Renal cortex interstitium (tissue), 11 donors: ENCODE measurements around the gene WDR48. TPM values are rescaled to one million over a fixed set of nuclear protein-coding genes. Genes with fewer than 3 reads are reported as not detected.

ENCODE experiments used
- DNase-seq, 11 donors: peaks; one replicate each; pipeline ENCODE4 v3.0.0-alpha.2; 2013; ENCODE audit warnings: low read depth in 9 of 11, low spot score in 4 of 11; ENCODE audit errors: extremely low read depth in 1 of 11
- polyA plus RNA-seq, 3 donors: library from polyadenylated mRNA; unstranded; fragments of 120-200 nt; gene quantifications; one replicate each; pipeline ENCODE4 v1.2.1, GENCODE V29; 2013; ENCODE audit not compliant: insufficient read length in 3 of 3

WDR48 gene
- polyA plus RNA-seq, 3 donors = 82.4 to 104 (median 90.7) TPM

GRCh38 chr3:39130693-39131265, 79.0 kb downstream of the WDR48 start:
- DNase-seq = no peak

DNA sequence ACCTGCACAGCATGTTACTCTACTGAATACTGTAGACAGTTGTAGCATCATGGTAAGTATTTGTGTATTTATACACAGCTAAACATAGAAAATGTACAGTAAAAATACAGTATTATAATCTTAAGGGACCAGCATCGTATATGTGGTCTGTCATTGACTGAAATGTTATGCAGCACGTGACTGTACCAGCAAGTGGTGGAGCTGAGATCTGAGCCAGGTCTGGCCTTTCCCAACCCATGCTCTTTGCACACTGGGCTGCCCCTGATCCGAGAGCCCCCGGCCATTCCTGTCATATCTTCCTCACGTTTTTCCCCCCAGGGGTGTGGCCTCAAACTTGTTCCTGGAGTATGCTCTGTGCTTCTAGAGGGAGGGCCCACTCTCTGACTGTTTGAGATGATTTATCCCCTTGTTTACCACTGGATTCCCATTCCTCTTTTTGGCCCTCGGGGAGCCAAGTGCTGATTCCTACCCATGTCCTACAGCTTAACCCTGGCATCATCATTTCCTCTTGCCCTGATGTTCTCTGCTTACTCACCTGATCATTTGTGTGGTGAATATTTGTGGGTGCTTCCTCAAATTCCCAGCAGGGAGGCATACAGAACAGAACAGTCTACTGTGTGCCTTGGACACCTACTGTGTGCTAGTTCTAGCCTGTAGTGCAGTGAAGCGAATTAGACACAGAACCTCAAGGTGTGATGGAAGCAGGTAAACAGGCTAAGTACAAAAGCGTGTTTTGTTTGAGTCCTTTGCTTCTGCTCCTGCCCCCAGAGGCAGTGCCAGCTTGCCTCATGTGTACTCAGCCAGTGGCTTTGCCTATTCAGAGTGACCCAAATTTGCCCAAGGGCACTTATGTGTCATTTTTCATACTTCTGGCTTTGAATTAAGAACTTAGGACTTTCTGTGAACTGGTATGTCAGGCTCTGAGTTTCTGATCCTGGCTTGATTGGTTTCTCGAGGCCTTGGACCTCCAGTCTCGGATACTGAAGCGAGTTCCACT, 80.6 kb downstream of the WDR48 start:
- DNase-seq = no peak

DNA sequence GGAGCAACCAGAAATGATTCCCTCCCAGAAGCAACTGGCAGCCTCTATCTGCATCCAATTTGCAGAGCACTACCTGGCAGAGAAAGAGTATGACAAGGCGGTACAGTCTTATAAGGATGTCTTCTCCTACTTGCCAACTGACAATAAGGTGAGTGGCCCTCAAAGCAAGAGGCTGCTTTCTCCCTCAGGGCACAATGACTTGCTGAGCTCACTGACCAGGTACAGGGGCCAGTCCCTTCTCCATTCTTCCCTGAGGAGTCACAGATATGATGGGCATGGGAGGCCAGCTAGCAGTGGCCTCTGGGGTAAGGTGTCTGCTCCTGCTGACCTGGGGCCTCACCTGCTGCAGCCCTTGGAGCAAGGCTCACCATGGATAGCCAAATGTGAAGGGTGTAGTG, 81.3 kb downstream of the WDR48 start:
- DNase-seq = no peak

DNA sequence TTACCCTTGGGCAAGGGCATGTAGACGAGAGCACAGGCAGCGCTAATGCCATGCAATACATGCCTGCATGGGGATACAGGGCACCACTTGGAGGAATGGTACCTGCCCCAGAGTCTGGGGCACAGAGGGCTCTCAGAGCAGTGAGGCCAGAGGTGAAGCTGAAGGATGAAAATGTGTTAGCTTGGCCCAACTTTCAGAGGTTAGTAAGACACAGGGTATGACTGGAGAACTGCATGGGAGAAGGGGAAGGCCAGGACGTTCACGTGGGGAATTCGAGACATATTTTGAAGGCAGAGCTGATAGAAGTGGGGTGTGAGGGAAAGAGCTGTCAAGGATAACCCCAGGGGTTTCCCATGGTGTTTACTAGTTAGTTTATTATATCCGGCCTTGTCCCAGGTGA, 82.0 kb downstream of the WDR48 start:
- no peak for DNase-seq

GRCh38 chr3:39134305-39134704, 82.5 kb downstream of the WDR48 start:
- DNase-seq = no peak

DNA sequence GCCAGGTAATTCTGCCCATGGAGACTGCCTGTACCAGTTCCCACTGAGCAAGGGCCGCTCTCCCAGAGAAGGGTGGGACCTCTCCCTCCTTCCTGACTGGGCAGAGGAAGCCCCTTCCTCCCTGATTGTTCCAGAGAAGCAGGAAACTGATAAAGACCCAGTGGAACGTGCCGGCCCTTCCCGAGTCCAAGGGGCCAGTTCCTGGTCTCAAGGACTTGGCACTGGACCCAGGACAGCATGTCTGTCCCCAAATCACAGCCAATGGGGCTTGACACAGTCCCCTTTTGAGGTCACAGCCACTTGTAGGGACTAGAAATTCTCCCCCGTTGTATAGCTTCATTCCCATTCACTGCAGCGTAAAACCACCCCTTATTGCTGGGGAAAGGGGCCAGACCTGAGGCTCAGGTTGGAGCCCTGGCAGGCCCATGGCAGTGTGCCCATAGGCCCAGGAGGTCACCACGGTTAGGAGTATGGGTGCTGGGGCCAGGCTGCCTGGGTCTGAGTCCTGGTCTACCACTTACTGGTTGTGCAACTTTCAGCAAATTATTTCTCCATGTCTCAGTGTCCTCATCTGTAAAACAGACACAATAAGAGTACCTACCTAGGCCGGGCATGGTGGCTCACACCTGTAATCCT, 83.5 kb downstream of the WDR48 start:
- no peak for DNase-seq

DNA sequence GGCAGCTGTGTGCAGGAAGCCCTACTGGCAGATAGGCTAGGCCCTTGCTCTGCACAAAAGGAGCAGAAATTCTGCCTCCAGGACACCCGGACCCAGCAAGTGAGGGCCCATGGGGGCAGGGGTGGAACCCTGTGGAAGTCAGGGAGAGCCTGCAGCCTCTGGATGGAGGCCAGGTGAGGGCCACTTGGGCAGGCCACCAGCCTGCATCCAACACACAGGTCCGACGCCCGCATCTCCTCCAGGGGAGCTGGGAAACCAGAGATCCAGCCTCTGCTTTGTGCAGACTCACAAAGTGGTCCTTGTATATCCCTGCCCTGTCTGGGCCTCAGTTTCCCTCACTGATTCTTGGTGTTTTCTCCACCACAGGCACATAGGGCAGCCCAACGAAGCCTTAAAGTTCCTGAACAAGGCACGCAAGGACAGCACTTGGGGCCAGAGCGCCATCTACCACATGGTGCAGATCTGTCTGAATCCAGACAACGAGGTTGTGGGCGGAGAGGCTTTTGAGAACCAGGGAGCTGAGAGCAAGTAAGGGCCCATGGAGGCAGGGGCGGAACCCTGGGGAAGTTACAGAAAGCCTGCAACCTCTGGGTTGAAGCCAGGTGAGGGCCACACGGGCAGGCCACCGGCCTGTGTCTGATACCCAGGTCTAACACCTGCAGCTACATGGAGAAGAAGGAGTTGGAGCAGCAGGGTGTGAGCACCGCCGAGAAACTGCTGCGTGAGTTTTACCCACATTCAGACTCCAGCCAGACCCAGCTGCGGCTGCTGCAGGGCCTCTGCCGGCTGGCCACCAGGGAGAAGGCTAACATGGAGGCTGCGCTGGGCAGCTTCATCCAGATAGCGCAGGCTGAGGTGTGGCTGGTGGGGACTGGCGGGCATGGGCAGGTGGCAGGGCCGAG, 85.0 kb downstream of the WDR48 start:
- DNase-seq = no peak

- no peak for DNase-seq
Measured at GRCh38 chr3:39137435-39137936, 85.7 kb downstream of the WDR48 start.

- no peak for DNase-seq
Measured at GRCh38 chr3:39137991-39138803, 86.4 kb downstream of the WDR48 start.

GRCh38 chr3:39138804-39139415, 87.1 kb downstream of the WDR48 start:
- DNase-seq = no peak

GRCh38 chr3:39139442-39139841, 87.6 kb downstream of the WDR48 start:
- no peak for DNase-seq

DNA sequence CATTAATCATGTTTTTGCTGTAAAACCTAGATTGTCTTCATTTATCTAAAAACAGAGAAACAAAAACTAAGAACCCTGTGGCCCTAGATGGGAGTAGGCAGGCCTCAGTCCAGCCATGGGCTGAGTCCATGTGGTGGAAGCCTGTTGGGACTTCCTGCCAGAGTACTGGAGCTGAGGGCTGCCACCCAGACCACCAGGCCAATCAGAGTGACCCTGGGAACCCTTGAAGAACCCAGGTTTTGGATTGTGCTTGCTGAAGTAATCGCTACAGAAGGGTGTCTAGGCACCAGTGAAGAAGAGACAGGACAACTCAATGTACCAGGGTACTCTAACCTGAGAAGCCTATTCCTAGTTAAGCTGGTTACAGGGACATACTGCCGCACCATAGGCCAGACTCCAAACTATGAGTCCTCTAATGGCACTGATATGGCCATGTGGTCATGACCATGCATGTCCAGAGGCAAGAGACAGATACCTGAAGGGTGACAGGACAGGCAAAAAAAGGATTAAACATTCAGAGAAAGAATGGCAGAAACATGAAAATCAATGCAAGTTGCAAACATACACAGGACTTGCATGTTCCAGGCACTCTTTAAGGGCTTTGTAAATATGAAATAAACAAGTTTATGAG, 88.6 kb downstream of the WDR48 start:
- no peak for DNase-seq

DNA sequence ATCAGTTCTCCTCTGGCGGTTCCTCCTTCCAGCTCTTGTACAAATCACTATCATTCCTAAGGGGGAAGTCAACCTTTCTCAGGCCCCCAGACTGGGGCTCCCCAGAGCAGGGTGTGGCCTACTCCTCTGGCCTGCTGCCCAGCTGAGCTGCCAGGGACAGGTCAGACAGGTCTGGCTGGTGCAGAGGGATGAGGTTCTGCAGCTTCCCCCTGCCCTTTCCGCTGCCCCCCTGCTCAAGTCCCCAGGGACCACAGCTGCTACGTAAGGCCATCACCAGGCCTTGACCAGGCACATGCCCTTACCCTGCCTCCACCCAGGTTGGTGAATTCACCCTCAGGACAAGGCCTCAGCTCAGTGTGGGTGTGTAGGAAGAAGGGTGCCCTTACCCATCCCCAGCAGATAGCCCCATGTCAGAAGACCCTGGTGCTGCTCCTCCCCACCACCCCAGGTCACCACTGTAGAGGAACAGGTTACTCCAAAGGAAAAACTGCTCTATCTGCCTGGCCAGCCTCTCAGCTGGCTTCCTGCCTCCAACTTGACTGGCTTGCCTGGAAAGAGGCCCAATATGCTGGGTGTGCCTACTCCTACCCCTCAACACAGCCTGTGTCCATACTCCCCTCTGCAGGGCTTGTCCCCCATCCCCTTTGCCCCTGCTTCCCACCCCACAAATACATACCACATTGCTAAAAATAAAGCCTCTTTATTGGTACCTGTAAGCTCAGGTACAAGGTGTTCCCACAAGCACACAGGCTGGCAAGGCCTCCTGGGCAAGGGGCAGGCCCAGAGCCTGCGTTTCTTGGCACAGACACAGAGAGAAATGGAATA, 89.6 kb downstream of the WDR48 start:
- peak in 1 of 11 donors; percentile 20 for DNase-seq

GRCh38 chr3:39142067-39142466, 90.3 kb downstream of the WDR48 start:
- DNase-seq = no peak

GRCh38 chr3:39143051-39143885, 91.5 kb downstream of the WDR48 start:
- DNase-seq = no peak
